OCI-LY7 (cell line): ENCODE data around the gene SMCR8. TPM values are rescaled to one million over a fixed set of nuclear protein-coding genes. Genes with fewer than 3 reads are reported as not detected.
"Not testable (repeated sequence)": the region's sequence is repeated elsewhere in the genome, so short reads cannot be mapped to it uniquely, and the experiment has no call there.

Experiments
- BruUV-seq: library from RNA; stranded (reverse); fragments of 400-500 nt; replicated peaks from 2 replicates; lab custom pipeline; 2021; lab: Mats Ljungman, UMichigan
- CTCF ChIA-PET: fragments of 300-600 bp; sonication (Branson Sonifier 250); formaldehyde crosslinking; loops from one replicate; lab custom pipeline; 2022; ENCODE audit warnings: antibody characterized with exemption; ENCODE audit not compliant: unreplicated experiment; lab: Charles Lee
- POLR2A ChIA-PET: fragments of 300-600 bp; sonication (Branson Sonifier 250); formaldehyde crosslinking; loops from one replicate; lab custom pipeline; 2022; ENCODE audit warnings: antibody characterized with exemption; lab: Charles Lee
- DNase-seq: peaks from one replicate; pipeline ENCODE4 v3.0.0-alpha.2; 2015; ENCODE audit warnings: low spot score
- H2AFZ ChIP-seq: fragments of 200-600 bp; sonication (generic), shearing (Covaris generic); 2 replicates; pipeline ENCODE4 v1.6.1; 2014; ENCODE audit warnings: mild to moderate bottlenecking, antibody characterized with exemption, low read length, moderate library complexity
- H3K27ac ChIP-seq: fragments of 200-600 bp; sonication (generic); 2 replicates; pipeline ENCODE4 v1.5.1; 2014; ENCODE audit warnings: mixed run types, low read depth, mild to moderate bottlenecking, moderate library complexity, low read length, inconsistent platforms; ENCODE audit not compliant: poor library complexity, severe bottlenecking
- H3K36me3 ChIP-seq: fragments of 200-600 bp; sonication (generic); 2 replicates; pipeline ENCODE4 v1.6.1; 2014; ENCODE audit warnings: mild to moderate bottlenecking, antibody characterized with exemption, low read length, moderate library complexity, mixed read lengths; ENCODE audit not compliant: insufficient read depth
- H3K4me1 ChIP-seq: fragments of 200-600 bp; sonication (generic); 2 replicates; pipeline ENCODE4 v1.5.1; 2014; ENCODE audit warnings: mild to moderate bottlenecking, low read length; ENCODE audit not compliant: insufficient read depth, poor library complexity, severe bottlenecking
- H3K4me2 ChIP-seq: fragments of 200-600 bp; sonication (generic); 2 replicates; pipeline ENCODE4 v1.6.1; 2014; ENCODE audit warnings: mild to moderate bottlenecking, low read length
- H3K4me3 ChIP-seq: fragments of 200-600 bp; sonication (generic); 2 replicates; pipeline ENCODE4 v1.5.1; 2014; ENCODE audit warnings: mild to moderate bottlenecking, low read depth, low read length; ENCODE audit not compliant: poor library complexity, severe bottlenecking
- H3K79me2 ChIP-seq: fragments of 200-600 bp; sonication (generic); 2 replicates; pipeline ENCODE4 v1.6.1; 2016; ENCODE audit warnings: low read depth, mild to moderate bottlenecking, low read length, moderate library complexity, mixed read lengths; ENCODE audit not compliant: insufficient read depth
- H3K9me2 ChIP-seq: fragments of 200-600 bp; sonication (generic); 2 replicates; pipeline ENCODE4 v1.6.1; 2016; ENCODE audit warnings: mild to moderate bottlenecking, low read length, mixed read lengths; ENCODE audit not compliant: insufficient read depth
- H3K9me3 ChIP-seq: fragments of 200-600 bp; sonication (generic); 2 replicates; pipeline ENCODE4 v1.6.1; 2014; ENCODE audit warnings: mild to moderate bottlenecking, mixed run types, low read length, mixed read lengths
- H4K20me1 ChIP-seq: fragments of 200-600 bp; sonication (generic); 2 replicates; pipeline ENCODE4 v1.6.1; 2014; ENCODE audit warnings: mild to moderate bottlenecking, antibody characterized with exemption, low read length, moderate library complexity, mixed read lengths; ENCODE audit not compliant: insufficient read depth
- CTCF ChIP-seq: fragments of 200-600 bp; sonication (generic); conservative IDR thresholded peaks from 2 replicates; pipeline ENCODE4 v1.5.1; 2014; ENCODE audit warnings: mild to moderate bottlenecking, antibody characterized with exemption, low read length, moderate library complexity, mixed read lengths
- EZH2phosphoT487 ChIP-seq: fragments of 200-600 bp; sonication (generic); IDR thresholded peaks from 2 replicates; pipeline ENCODE4 v1.6.1; 2018; ENCODE audit warnings: low read depth, borderline replicate concordance, mild to moderate bottlenecking, mixed run types, antibody characterized with exemption, low read length, moderate library complexity, mixed read lengths
- intact Hi-C: fragments of 100-400 bp; cut with micrococcal nuclease; formaldehyde crosslinking; loops from one replicate; pipeline ENCODE4 v1.10.0; 2022; ENCODE audit not compliant: unreplicated experiment
- total RNA-seq, 2 experiments: library from RNA; depleted of rRNA in 1 of 2; stranded (reverse); fragments of >200 nt in 1 of 2; shearing (Covaris generic) in 1 of 2; gene quantifications; 2 replicates each; pipeline ENCODE4 v1.2.3, GENCODE V29; 2014 to 2022

Gene SMCR8
- total RNA-seq, 2 experiments from 2014 or later = 11.8 to 16.1 TPM

DNA sequence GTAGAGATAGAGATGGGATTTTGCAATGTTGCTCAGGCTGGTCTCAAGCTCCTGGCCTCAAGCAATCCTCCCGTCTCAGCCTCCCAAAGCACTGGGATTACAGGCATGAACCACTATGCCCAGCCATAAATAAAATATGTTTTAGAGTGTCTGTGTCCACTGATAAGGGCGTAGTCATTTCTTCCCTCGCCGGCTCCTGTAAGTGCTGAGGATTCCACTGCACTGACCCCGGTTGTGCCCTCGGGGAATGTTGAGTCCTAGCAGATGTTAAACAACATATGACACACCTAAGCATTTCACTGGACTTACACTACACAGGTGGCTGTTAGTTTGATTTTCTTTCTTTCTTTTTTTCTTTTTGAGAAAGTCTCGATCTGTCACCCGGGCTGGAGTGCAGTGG is 53.9 kb downstream of the SMCR8 start:
- Histone ChIP-seq H3K4me1 (peaks cover 3% of the 10 kb centered on the region), H3K27ac (no peak overlapping the region), H3K79me2 (no peaks in the 10 kb centered on the region), H3K4me2 (no peak overlapping the region), H3K9me2 (no peaks in the 10 kb centered on the region), H3K4me3 (no peak overlapping the region), H2AFZ (no peak overlapping the region), H4K20me1 (no peaks in the 10 kb centered on the region), H3K36me3 (no peaks in the 10 kb centered on the region), H3K9me3 (no peaks in the 10 kb centered on the region)
- no peak for TF ChIP-seq CTCF
- no peak for TF ChIP-seq EZH2phosphoT487
- ChIA-PET POLR2A (no interaction called here), CTCF (no interaction called here)
- intact Hi-C loops = no loop called here
- no peak for DNase-seq
- BruUV-seq = no TSS peak

DNA sequence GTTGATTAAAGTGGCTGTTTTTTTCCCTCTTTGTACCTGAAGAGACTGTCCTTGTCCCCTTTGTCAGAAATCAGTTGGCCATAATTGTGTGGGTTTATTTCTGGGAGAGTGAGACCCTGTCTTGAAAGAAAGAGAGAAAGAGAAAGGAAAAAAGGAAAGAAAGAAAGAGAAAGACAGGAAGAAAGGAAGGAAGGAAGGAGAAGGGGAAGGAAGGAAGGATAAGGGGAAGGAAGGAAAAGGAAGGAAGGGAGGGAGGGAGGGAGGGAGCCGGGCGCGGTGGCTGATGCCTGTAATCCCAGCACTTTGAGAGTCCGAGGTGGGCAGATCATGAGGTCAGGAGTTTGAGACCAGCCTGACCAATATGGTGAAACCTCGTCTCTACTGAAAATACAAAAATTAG is 55.7 kb downstream of the SMCR8 start:
- Histone ChIP-seq H3K4me2 (no peak overlapping the region), H4K20me1 (no peaks in the 10 kb centered on the region), H3K27ac (no peak overlapping the region), H3K36me3 (no peaks in the 10 kb centered on the region), H2AFZ (no peak overlapping the region), H3K4me1 (no peaks in the 10 kb centered on the region), H3K9me3 (no peaks in the 10 kb centered on the region), H3K4me3 (no peak overlapping the region), H3K9me2 (no peaks in the 10 kb centered on the region), H3K79me2 (no peaks in the 10 kb centered on the region)
- intact Hi-C loops = no loop called here
- DNase-seq = no peak
- ChIA-PET POLR2A (no interaction called here), CTCF (no interaction called here)
- BruUV-seq = no TSS peak
- TF ChIP-seq EZH2phosphoT487 = no peak
- no peak for TF ChIP-seq CTCF

DNA sequence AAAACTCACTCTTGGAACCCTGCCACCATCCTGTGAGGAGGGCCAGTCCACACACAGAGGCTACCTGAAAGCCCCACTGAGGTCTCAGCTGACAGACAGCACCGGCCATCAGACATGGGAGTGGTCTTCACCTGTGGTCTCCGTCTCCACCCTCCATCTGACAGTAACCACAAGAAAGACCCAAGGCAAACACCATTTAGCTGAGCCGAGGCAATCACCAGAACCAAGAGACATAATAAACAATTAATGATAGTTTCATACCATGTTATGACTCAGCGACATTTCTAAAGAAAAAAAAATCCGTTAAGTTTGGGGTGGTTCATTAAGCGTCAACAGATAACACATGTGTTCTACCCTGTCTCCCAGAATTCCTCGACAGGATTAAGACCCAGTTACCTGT is 56.4 kb downstream of the SMCR8 start:
- Histone ChIP-seq H3K4me2 (no peak overlapping the region), H3K4me1 (no peaks in the 10 kb centered on the region), H2AFZ (no peak overlapping the region), H3K79me2 (no peaks in the 10 kb centered on the region), H3K36me3 (no peaks in the 10 kb centered on the region), H3K27ac (no peak overlapping the region), H3K9me3 (no peaks in the 10 kb centered on the region), H3K4me3 (no peak overlapping the region), H4K20me1 (no peaks in the 10 kb centered on the region), H3K9me2 (no peaks in the 10 kb centered on the region)
- intact Hi-C loops = no loop called here
- TF ChIP-seq EZH2phosphoT487 (no peak), CTCF (no peak)
- ChIA-PET CTCF (no interaction called here), POLR2A (no interaction called here)
- no TSS peak for BruUV-seq
- no peak for DNase-seq

- CTCF ChIA-PET, H3K79me2 ChIP-seq, intact Hi-C loops, H4K20me1 ChIP-seq, H3K27ac ChIP-seq, H3K4me3 ChIP-seq, H3K9me2 ChIP-seq, H3K9me3 ChIP-seq, POLR2A ChIA-PET, H3K36me3 ChIP-seq, DNase-seq, H3K4me1 ChIP-seq, H3K4me2 ChIP-seq, BruUV-seq, H2AFZ ChIP-seq: not testable (repeated sequence)
Observed at GRCh38 chr17:18373181-18373580, 58.1 kb downstream of the SMCR8 start.
